HTERT RPE-1 (cell line): Measurements from ENCODE around the gene MAST4.

Experiments used
- in situ Hi-C: fragments of 300-500 bp; cut with MboI; formaldehyde crosslinking; loops from 4 replicates; pipeline ENCODE4 v1.14.3; 2020; ENCODE audit warnings: low sequenced_read_pairs

Gene MAST4

GRCh38 chr5:67216564-67216963 lies 620.4 kb downstream of the MAST4 start:
- in situ Hi-C loops = no loop called here
